ENCODE measurements around the gene FAM163B. TPM values are rescaled to one million over a fixed set of nuclear protein-coding genes. Genes with fewer than 3 reads are reported as not detected.

FAM163B gene
- not detected in 2 replicates for total RNA-seq

DNA sequence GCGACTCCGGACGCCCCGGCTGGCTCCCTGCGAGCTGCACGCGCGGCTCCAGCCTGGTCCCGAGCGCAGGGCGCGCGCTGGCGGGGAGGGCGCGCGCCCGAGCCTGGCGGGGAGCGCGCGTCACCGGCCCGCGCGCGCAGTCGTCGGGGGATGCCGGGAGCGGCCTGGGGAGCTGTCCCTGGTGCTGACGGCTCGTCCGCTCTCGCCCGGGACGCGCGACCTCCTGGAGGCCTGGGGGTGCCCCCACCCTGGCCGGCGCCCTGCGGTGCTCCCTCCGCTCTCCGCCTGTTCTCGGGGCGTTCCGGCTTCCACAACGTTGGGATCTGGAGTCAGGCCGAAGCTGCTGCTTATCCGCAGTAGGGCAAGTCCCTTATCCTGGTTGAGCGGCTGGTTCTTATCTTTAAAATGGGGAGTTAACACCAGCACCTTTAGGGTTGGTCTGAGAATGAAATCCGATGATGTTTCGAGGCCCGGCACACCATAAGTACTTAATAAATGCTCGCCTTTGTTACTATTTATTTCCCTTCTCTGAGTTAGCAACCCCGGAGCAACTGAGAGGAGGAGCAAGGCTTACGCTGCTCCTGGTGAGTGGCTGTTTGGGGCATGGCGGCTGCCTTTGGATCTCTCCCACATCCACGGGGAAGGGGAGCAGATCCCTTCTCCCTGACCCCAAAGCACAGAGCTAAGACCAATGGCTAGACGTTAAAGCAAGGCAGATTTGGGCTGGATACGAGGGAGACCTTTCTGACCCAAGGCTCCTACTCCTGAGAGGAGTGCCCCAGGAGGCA is at the start of gene FAM163B:
Gene FAM163B (minus strand): TSS at position 79 of the 788 bp plus-strand sequence. CDS start 29,166 bp downstream, outside the sequence.

DNA sequence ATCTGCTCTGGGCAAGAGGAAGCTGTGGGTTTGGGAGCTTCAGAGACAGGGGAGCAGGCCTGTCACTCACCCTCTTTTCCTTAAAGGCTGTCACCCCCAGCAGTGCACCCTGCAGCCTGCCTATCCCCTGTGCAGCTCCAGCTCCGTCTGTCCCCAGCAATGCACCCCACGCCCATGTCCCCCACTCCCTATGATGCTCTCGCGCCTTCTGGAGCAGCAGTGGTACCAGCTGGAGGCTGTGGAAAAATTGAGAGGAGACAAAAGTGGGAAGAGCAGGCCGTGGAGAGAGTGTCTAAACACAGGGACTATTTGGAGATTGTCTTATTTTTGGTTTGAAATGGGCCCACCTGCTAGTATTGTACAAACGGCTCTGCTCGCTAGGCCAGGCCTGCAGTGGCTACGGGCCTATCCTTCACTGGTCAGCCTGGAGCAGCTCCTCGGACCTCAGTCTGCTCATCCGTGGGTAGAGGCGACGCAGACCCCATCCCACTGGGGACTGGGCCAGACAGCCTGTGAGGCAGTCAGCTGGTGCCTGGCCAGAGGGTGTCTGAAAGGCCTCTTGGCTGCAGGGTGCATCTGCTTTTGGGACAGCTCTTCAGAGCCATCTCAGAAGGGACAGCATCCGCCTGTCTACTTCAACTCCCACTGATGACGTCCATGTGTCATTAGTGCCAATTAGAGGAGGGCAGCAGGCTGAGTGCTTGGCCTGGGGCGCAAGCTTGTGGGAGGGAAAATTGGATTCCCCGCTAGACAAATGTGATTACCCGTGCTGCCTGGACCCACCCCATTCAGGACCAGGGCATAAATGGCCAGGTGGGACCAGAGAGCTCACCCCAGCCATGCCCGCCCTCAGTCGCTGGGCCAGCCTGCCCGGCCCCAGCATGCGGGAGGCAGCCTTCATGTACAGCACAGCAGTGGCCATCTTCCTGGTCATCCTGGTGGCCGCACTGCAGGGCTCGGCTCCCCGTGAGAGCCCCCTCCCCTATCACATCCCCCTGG is 26.6 kb upstream of the FAM163B start, which contains the start of gene DBH:
Gene DBH (plus strand): TSS at position 831 of the 999 bp plus-strand sequence. CDS start 9 bp downstream, at position 840.

GRCh38 chr9:133534346-133535291 is 74.6 kb downstream of the FAM163B start, which contains the start of gene ADAMTSL2:
Gene ADAMTSL2 (plus strand): TSS chr9:133534704. CDS start chr9:133536713, 2,009 bp downstream.

Other genes starting within 250 kb of the FAM163B start
- gene SURF4, start 233.3 kb downstream of the FAM163B start, total RNA-seq: 233 and 341 TPM in 2 replicates
- gene STKLD1, start 233.0 kb downstream of the FAM163B start, total RNA-seq: 0.25 and 0.49 TPM in 2 replicates
- 14.6 and 23.6 TPM in 2 replicates for gene REXO4, start 191.4 kb downstream of the FAM163B start, total RNA-seq
- gene ADAMTS13, start 187.0 kb downstream of the FAM163B start, total RNA-seq: 0.49 and 3.0 TPM in 2 replicates
- gene CACFD1, start 149.4 kb downstream of the FAM163B start, total RNA-seq: 4.7 and 30.5 TPM in 2 replicates
- 30.0 and 40.0 TPM in 2 replicates for gene SLC2A6, start 130.3 kb downstream of the FAM163B start, total RNA-seq
- not detected in 2 replicates for gene MYMK, start 84.4 kb downstream of the FAM163B start, total RNA-seq
- under 0.01 TPM in 2 replicates for gene ADAMTSL2, start 74.7 kb downstream of the FAM163B start, total RNA-seq
- gene DBH, start 27.0 kb upstream of the FAM163B start, total RNA-seq: not detected in 2 replicates
- gene SARDH, start 129.0 kb upstream of the FAM163B start, total RNA-seq: 0.16 and 0.19 TPM in 2 replicates

Measured in bladder microvascular endothelial cell (primary cell).